ENCODE results near the gene SLC15A1.
A peak's percentile ranks its signal among the peaks of the same experiment; 100 is the strongest.

Gene SLC15A1

GRCh38 chr13:98685146-98685545 is 67.3 kb downstream of the SLC15A1 start:
- no peaks in the 10 kb centered on the region for H3K9me3 Mint-ChIP-seq
- H3K4me1 Mint-ChIP-seq: no peaks in the 10 kb centered on the region
- H3K36me3 Mint-ChIP-seq (ENCODE audit: low read depth): no peaks in the 10 kb centered on the region
- H3K27me3 Mint-ChIP-seq: peaks cover 2% of the 10 kb centered on the region
- H3K4me3 Mint-ChIP-seq: no peak overlapping the region
- DNase-seq: no peak
- H3K27ac Mint-ChIP-seq: no peak overlapping the region
- no peak for ATAC-seq

- Mint-ChIP-seq H3K4me1 (no peaks in the 10 kb centered on the region), H3K4me3 (no peak overlapping the region), H3K9me3 (no peaks in the 10 kb centered on the region), H3K36me3 (ENCODE audit: low read depth) (no peaks in the 10 kb centered on the region), H3K27ac (no peak overlapping the region), H3K27me3 (peaks cover 3% of the 10 kb centered on the region)
- DNase-seq (no peak), ATAC-seq (no peak)
Observed at GRCh38 chr13:98681049-98681448, 71.4 kb downstream of the SLC15A1 start.

- Mint-ChIP-seq H3K9me3 (no peaks in the 10 kb centered on the region), H3K27me3 (peaks cover 5% of the 10 kb centered on the region), H3K27ac (no peak overlapping the region), H3K4me1 (no peaks in the 10 kb centered on the region), H3K4me3 (no peak overlapping the region), H3K36me3 (ENCODE audit: low read depth) (no peaks in the 10 kb centered on the region)
- ATAC-seq: no peak
- no peak for DNase-seq
Observed at GRCh38 chr13:98678741-98679140, 73.7 kb downstream of the SLC15A1 start.

- ATAC-seq (no peak), DNase-seq (no peak)
- no peak overlapping the region for H3K27ac Mint-ChIP-seq
- no peaks in the 10 kb centered on the region for H3K9me3 Mint-ChIP-seq
- H3K4me1 Mint-ChIP-seq: no peaks in the 10 kb centered on the region
- H3K36me3 Mint-ChIP-seq (ENCODE audit: low read depth): no peaks in the 10 kb centered on the region
- H3K27me3 Mint-ChIP-seq: peaks cover 3% of the 10 kb centered on the region
- no peak overlapping the region for H3K4me3 Mint-ChIP-seq
Observed at GRCh38 chr13:98677398-98677797, 75.1 kb downstream of the SLC15A1 start.

GRCh38 chr13:98676239-98676638 is 76.2 kb downstream of the SLC15A1 start:
- ATAC-seq (peak; percentile 10), DNase-seq (no peak)
- no peaks in the 10 kb centered on the region for H3K9me3 Mint-ChIP-seq
- H3K4me1 Mint-ChIP-seq: no peaks in the 10 kb centered on the region
- H3K36me3 Mint-ChIP-seq (ENCODE audit: low read depth): no peaks in the 10 kb centered on the region
- no peak overlapping the region for H3K27ac Mint-ChIP-seq
- H3K27me3 Mint-ChIP-seq: peaks cover 6% of the 10 kb centered on the region
- H3K4me3 Mint-ChIP-seq: no peak overlapping the region

GRCh38 chr13:98675837-98676236 is 76.6 kb downstream of the SLC15A1 start:
- peaks cover 6% of the 10 kb centered on the region for H3K27me3 Mint-ChIP-seq
- DNase-seq: no peak

GRCh38 chr13:98675066-98675465 is 77.4 kb downstream of the SLC15A1 start:
- Mint-ChIP-seq H3K27ac (no peak overlapping the region), H3K4me1 (no peaks in the 10 kb centered on the region), H3K4me3 (no peak overlapping the region), H3K9me3 (no peaks in the 10 kb centered on the region), H3K36me3 (ENCODE audit: low read depth) (no peaks in the 10 kb centered on the region), H3K27me3 (peaks cover 6% of the 10 kb centered on the region)
- ATAC-seq (no peak), DNase-seq (no peak)

More at GRCh38 chr13:98675837-98676236, 76.6 kb downstream of the SLC15A1 start:
- Mint-ChIP-seq H3K27ac (no peak overlapping the region), H3K4me1 (no peaks in the 10 kb centered on the region), H3K9me3 (no peaks in the 10 kb centered on the region), H3K36me3 (ENCODE audit: low read depth) (no peaks in the 10 kb centered on the region), H3K4me3 (no peak overlapping the region)
- no peak for ATAC-seq

GRCh38 chr13:98672947-98673613 is 79.4 kb downstream of the SLC15A1 start:
- Mint-ChIP-seq H3K27ac (no peak overlapping the region), H3K27me3 (peaks cover 8% of the 10 kb centered on the region), H3K4me3 (no peak overlapping the region), H3K4me1 (no peaks in the 10 kb centered on the region), H3K36me3 (ENCODE audit: low read depth) (no peaks in the 10 kb centered on the region), H3K9me3 (no peaks in the 10 kb centered on the region)
- DNase-seq (peak; percentile 49), ATAC-seq (peak; percentile 67)

GRCh38 chr13:98668155-98668554 is 84.3 kb downstream of the SLC15A1 start:
- ATAC-seq (no peak), DNase-seq (no peak)
- H3K9me3 Mint-ChIP-seq: no peaks in the 10 kb centered on the region
- no peak overlapping the region for H3K4me3 Mint-ChIP-seq
- peaks cover 23% of the 10 kb centered on the region for H3K4me1 Mint-ChIP-seq
- H3K27me3 Mint-ChIP-seq: peaks cover 9% of the 10 kb centered on the region
- H3K36me3 Mint-ChIP-seq (ENCODE audit: low read depth): no peaks in the 10 kb centered on the region
- no peak overlapping the region for H3K27ac Mint-ChIP-seq

GRCh38 chr13:98665638-98665995 is 86.9 kb downstream of the SLC15A1 start:
- no peak for DNase-seq
- ATAC-seq: no peak
- H3K4me1 Mint-ChIP-seq: peaks cover 23% of the 10 kb centered on the region
- no peaks in the 10 kb centered on the region for H3K9me3 Mint-ChIP-seq
- H3K4me3 Mint-ChIP-seq: no peak overlapping the region
- H3K27ac Mint-ChIP-seq: no peak overlapping the region
- H3K36me3 Mint-ChIP-seq (ENCODE audit: low read depth): no peaks in the 10 kb centered on the region
- H3K27me3 Mint-ChIP-seq: peaks cover 7% of the 10 kb centered on the region

- H3K4me1 Mint-ChIP-seq: peaks cover 23% of the 10 kb centered on the region
- no peak overlapping the region for H3K4me3 Mint-ChIP-seq
- no peak for ATAC-seq
- H3K27ac Mint-ChIP-seq: peak overlapping the region; percentile 20
- H3K9me3 Mint-ChIP-seq: no peaks in the 10 kb centered on the region
- DNase-seq: no peak
- no peaks in the 10 kb centered on the region for H3K36me3 Mint-ChIP-seq (ENCODE audit: low read depth)
- peaks cover 7% of the 10 kb centered on the region for H3K27me3 Mint-ChIP-seq
Observed at GRCh38 chr13:98664924-98665637, 87.4 kb downstream of the SLC15A1 start.

- H3K9me3 Mint-ChIP-seq: no peaks in the 10 kb centered on the region
- no peaks in the 10 kb centered on the region for H3K36me3 Mint-ChIP-seq (ENCODE audit: low read depth)
- no peak for DNase-seq
- peaks cover 7% of the 10 kb centered on the region for H3K27me3 Mint-ChIP-seq
- peaks cover 23% of the 10 kb centered on the region for H3K4me1 Mint-ChIP-seq
- no peak overlapping the region for H3K4me3 Mint-ChIP-seq
- H3K27ac Mint-ChIP-seq: peak overlapping the region; percentile 65
- no peak for ATAC-seq
Observed at GRCh38 chr13:98664510-98664909, 88.0 kb downstream of the SLC15A1 start.

- no peaks in the 10 kb centered on the region for H3K9me3 Mint-ChIP-seq
- H3K27me3 Mint-ChIP-seq: peaks cover 7% of the 10 kb centered on the region
- DNase-seq: peak; percentile 62
- peak; percentile 98 for ATAC-seq
- peaks cover 23% of the 10 kb centered on the region for H3K4me1 Mint-ChIP-seq
- H3K27ac Mint-ChIP-seq: peak overlapping the region; percentile 65
- no peaks in the 10 kb centered on the region for H3K36me3 Mint-ChIP-seq (ENCODE audit: low read depth)
- no peak overlapping the region for H3K4me3 Mint-ChIP-seq
Observed at GRCh38 chr13:98664047-98664446, 88.4 kb downstream of the SLC15A1 start.

GRCh38 chr13:98658131-98658530 is 94.3 kb downstream of the SLC15A1 start:
- no peak for ATAC-seq
- H3K27ac Mint-ChIP-seq: no peak overlapping the region
- DNase-seq: no peak
- no peak overlapping the region for H3K4me3 Mint-ChIP-seq
- H3K9me3 Mint-ChIP-seq: no peaks in the 10 kb centered on the region
- H3K27me3 Mint-ChIP-seq: peaks cover 4% of the 10 kb centered on the region
- H3K4me1 Mint-ChIP-seq: peaks cover 2% of the 10 kb centered on the region
- no peaks in the 10 kb centered on the region for H3K36me3 Mint-ChIP-seq (ENCODE audit: low read depth)

GRCh38 chr13:98657506-98658085 is 94.9 kb downstream of the SLC15A1 start:
- Mint-ChIP-seq H3K9me3 (no peaks in the 10 kb centered on the region), H3K27ac (no peak overlapping the region), H3K27me3 (peaks cover 4% of the 10 kb centered on the region), H3K4me1 (peaks cover 5% of the 10 kb centered on the region), H3K36me3 (ENCODE audit: low read depth) (no peaks in the 10 kb centered on the region), H3K4me3 (no peak overlapping the region)
- no peak for ATAC-seq
- DNase-seq: no peak
